H9 (cell line): ENCODE results near the gene SRL. TPM values are rescaled to one million over a fixed set of nuclear protein-coding genes. Genes with fewer than 3 reads are reported as not detected.

Experiments used
- DNase-seq: peaks from one replicate; pipeline ENCODE4 v3.0.0-alpha.2; 2017
- H2AFZ ChIP-seq: one replicate; pipeline ENCODE4 v1.6.1; 2013; ENCODE audit warnings: mild to moderate bottlenecking, low read length, control low read depth, moderate library complexity
- H2AK5ac ChIP-seq: 2 replicates; pipeline ENCODE4 v1.6.1; 2013; ENCODE audit warnings: low read length, control low read depth, mixed read lengths; ENCODE audit not compliant: insufficient read length
- H2BK120ac ChIP-seq: one replicate; pipeline ENCODE4 v1.6.1; 2013; ENCODE audit warnings: low read depth, mild to moderate bottlenecking, low read length, control low read depth, inconsistent platforms; ENCODE audit not compliant: poor library complexity, severe bottlenecking
- H2BK12ac ChIP-seq: 2 replicates; pipeline ENCODE4 v1.6.1; 2013; ENCODE audit warnings: low read length, control low read depth, mixed read lengths, low read depth; ENCODE audit not compliant: insufficient read length
- H2BK15ac ChIP-seq: 2 replicates; pipeline ENCODE4 v1.6.1; 2013; ENCODE audit warnings: low read depth, low read length, control low read depth
- H2BK20ac ChIP-seq: one replicate; pipeline ENCODE4 v1.6.1; 2013; ENCODE audit warnings: low read depth, mild to moderate bottlenecking, low read length, control low read depth, inconsistent platforms; ENCODE audit not compliant: poor library complexity, severe bottlenecking
- H2BK5ac ChIP-seq: 2 replicates; pipeline ENCODE4 v1.6.1; 2013; ENCODE audit warnings: low read length, control low read depth, mixed read lengths; ENCODE audit not compliant: insufficient read length
- H3K14ac ChIP-seq: 2 replicates; pipeline ENCODE4 v1.6.1; 2013; ENCODE audit warnings: low read length, control low read depth; ENCODE audit not compliant: insufficient read depth
- H3K18ac ChIP-seq: 2 replicates; pipeline ENCODE4 v1.6.1; 2013; ENCODE audit warnings: low read depth, mild to moderate bottlenecking, mixed read lengths, low read length, control low read depth; ENCODE audit not compliant: insufficient read length
- H3K23ac ChIP-seq: 2 replicates; pipeline ENCODE4 v1.6.1; 2013; ENCODE audit warnings: low read length, control low read depth, mixed read lengths, low read depth; ENCODE audit not compliant: insufficient read length
- H3K23me2 ChIP-seq: 2 replicates; pipeline ENCODE4 v1.6.1; 2013; ENCODE audit warnings: low read depth, mild to moderate bottlenecking, mixed read lengths, low read length, control low read depth; ENCODE audit not compliant: insufficient read length, poor library complexity, severe bottlenecking
- H3K27ac ChIP-seq: 2 replicates; pipeline ENCODE4 v1.5.1; 2013; ENCODE audit warnings: low read length, control low read depth, mixed read lengths, low read depth; ENCODE audit not compliant: insufficient read length
- H3K27me3 ChIP-seq: 2 replicates; pipeline ENCODE4 v1.6.1; 2013; ENCODE audit warnings: low read length, control low read depth, inconsistent platforms; ENCODE audit not compliant: insufficient read depth
- H3K4ac ChIP-seq: 2 replicates; pipeline ENCODE4 v1.6.1; 2013; ENCODE audit warnings: low read depth, mild to moderate bottlenecking, control low read depth, inconsistent platforms, low read length, moderate library complexity
- H3K4me1 ChIP-seq: 2 replicates; pipeline ENCODE4 v1.6.1; 2013; ENCODE audit warnings: low read length, control low read depth, inconsistent platforms; ENCODE audit not compliant: insufficient read depth
- H3K4me2 ChIP-seq: 2 replicates; pipeline ENCODE4 v1.6.1; 2013; ENCODE audit warnings: low read length, control low read depth, mixed read lengths; ENCODE audit not compliant: insufficient read length, insufficient read depth
- H3K56ac ChIP-seq: 2 replicates; pipeline ENCODE4 v1.6.1; 2013; ENCODE audit warnings: low read depth, mild to moderate bottlenecking, mixed read lengths, low read length, control low read depth; ENCODE audit not compliant: insufficient read length
- H3K79me1 ChIP-seq: 2 replicates; pipeline ENCODE4 v1.6.1; 2013; ENCODE audit warnings: low read depth, mild to moderate bottlenecking, moderate library complexity, low read length, control low read depth, inconsistent platforms; ENCODE audit not compliant: insufficient read depth, poor library complexity, severe bottlenecking
- H3K79me2 ChIP-seq: 2 replicates; pipeline ENCODE4 v1.6.1; 2013; ENCODE audit warnings: low read length, control low read depth, inconsistent platforms; ENCODE audit not compliant: insufficient read depth
- H3K9ac ChIP-seq: 2 replicates; pipeline ENCODE4 v1.6.1; 2013; ENCODE audit warnings: low read length, control low read depth, mixed read lengths; ENCODE audit not compliant: insufficient read length; ENCODE audit errors: extremely low read depth
- H3K9me3 ChIP-seq: one replicate; pipeline ENCODE4 v1.6.1; 2013; ENCODE audit warnings: low read depth, low read length, inconsistent platforms; ENCODE audit not compliant: control insufficient read depth
- H3T11ph ChIP-seq: one replicate; pipeline ENCODE4 v1.6.1; 2013; ENCODE audit warnings: mild to moderate bottlenecking, low read length, control low read depth, inconsistent platforms
- H4K20me1 ChIP-seq: one replicate; pipeline ENCODE4 v1.6.1; 2013; ENCODE audit not compliant: control insufficient read depth, insufficient read length, insufficient read depth
- H4K5ac ChIP-seq: 2 replicates; pipeline ENCODE4 v1.6.1; 2013; ENCODE audit warnings: low read depth, mild to moderate bottlenecking, mixed read lengths, low read length, control low read depth; ENCODE audit not compliant: insufficient read length
- H4K8ac ChIP-seq: replicated peaks from 2 replicates; pipeline ENCODE4 v1.6.1; 2013; ENCODE audit warnings: low read length, control low read depth, mixed read lengths, low read depth; ENCODE audit not compliant: insufficient read length
- H4K91ac ChIP-seq: 2 replicates; pipeline ENCODE4 v1.6.1; 2013; ENCODE audit warnings: low read depth, mild to moderate bottlenecking, moderate library complexity, mixed read lengths, low read length, control low read depth; ENCODE audit not compliant: insufficient read length
- H3K27ac Mint-ChIP-seq, 3 experiments: 2 replicates in 2 of 3; 3 replicates in 1 of 3; pipeline ENCODE4 v1.8.0; 2020 to 2021; ENCODE audit warnings: mixed read lengths in 3 of 3, mild to moderate bottlenecking in 1 of 3, moderate library complexity in 1 of 3
- H3K27me3 Mint-ChIP-seq: 2 replicates; pipeline ENCODE4 v1.8.0; 2021; ENCODE audit warnings: low read depth, mild to moderate bottlenecking, moderate library complexity, mixed read lengths
- H3K36me3 Mint-ChIP-seq, 3 experiments: 2 replicates in 2 of 3; 3 replicates in 1 of 3; pipeline ENCODE4 v1.8.0; 2020 to 2021; ENCODE audit warnings: low read depth in 3 of 3, mixed read lengths in 3 of 3; ENCODE audit not compliant: insufficient read depth in 1 of 3
- H3K4me1 Mint-ChIP-seq, 2 experiments: 2 replicates each; pipeline ENCODE4 v1.8.0; 2020; ENCODE audit warnings: mixed read lengths in 2 of 2
- H3K4me3 Mint-ChIP-seq, 2 experiments: 2 replicates in 1 of 2; 3 replicates in 1 of 2; pipeline ENCODE4 v1.8.0; 2020 to 2021; ENCODE audit warnings: mild to moderate bottlenecking in 2 of 2, mixed read lengths in 2 of 2, moderate library complexity in 1 of 2
- H3K9me3 Mint-ChIP-seq, 2 experiments: 2 replicates in 1 of 2; 3 replicates in 1 of 2; pipeline ENCODE4 v1.8.0; 2020; ENCODE audit warnings: mild to moderate bottlenecking in 2 of 2, mixed read lengths in 2 of 2, moderate library complexity in 1 of 2
- CTCF ChIP-seq: fragments of 200-600 bp; sonication (generic); conservative IDR thresholded peaks from 3 replicates; pipeline ENCODE4 v1.8.0; 2021; ENCODE audit warnings: antibody characterized with exemption, mild to moderate bottlenecking
- WGBS: extraction: QIAGEN DNeasy Blood & Tissue Kit; methylation state at CpG from one replicate; pipeline ENCODE4 v1.1.7; 2013; ENCODE audit warnings: missing lambda C conversion rate, low lambda C conversion rate, mixed read lengths; ENCODE audit not compliant: insufficient read length; ENCODE audit errors: extremely low coverage; 5-methylcytosine and 5-hydroxymethylcytosine counted together
- total RNA-seq: library from RNA; stranded (reverse); gene quantifications from 2 replicates; pipeline ENCODE4 v1.2.1, GENCODE V29; 2021

The SRL gene
- total RNA-seq, 1 experiment from 2014 or later: not detected

- Histone ChIP-seq H3K4me2 (no peak overlapping the region), H3K14ac (no peak overlapping the region), H3K4ac (no peak overlapping the region), H3K4me1 (no peaks in the 10 kb centered on the region), H3K27me3 (no peaks in the 10 kb centered on the region), H4K20me1 (no peaks in the 10 kb centered on the region), H3K18ac (no peak overlapping the region), H3K79me2 (no peaks in the 10 kb centered on the region), H3K23me2 (no peaks in the 10 kb centered on the region), H3K23ac (no peak overlapping the region), H2BK15ac (no peak overlapping the region), H3K27ac (no peak overlapping the region), H2BK20ac (no peak overlapping the region), H3K9me3 (no peaks in the 10 kb centered on the region), H2BK5ac (no peak overlapping the region), H3T11ph (no peak overlapping the region), H2BK12ac (no peak overlapping the region), H4K5ac (no peak overlapping the region), H2AK5ac (no peak overlapping the region), H4K8ac (no peak overlapping the region), H3K79me1 (no peaks in the 10 kb centered on the region), H3K9ac (no peak overlapping the region), H2AFZ (no peak overlapping the region), H2BK120ac (no peak overlapping the region), H4K91ac (no peak overlapping the region), H3K56ac (no peak overlapping the region)
- no peak for TF ChIP-seq CTCF
- DNase-seq: no peak
- Mint-ChIP-seq H3K9me3 (no peaks in the 10 kb centered on the region), H3K27me3 (peaks cover 4% of the 10 kb centered on the region), H3K27ac (no peak overlapping the region; a peak in 1 of 7 replicates), H3K36me3 (no peaks in the 10 kb centered on the region), H3K4me1 (peaks cover 0 to 3% of the 10 kb centered on the region in 2 experiments; a peak in 1 of 4 replicates), H3K4me3 (no peak overlapping the region)
- WGBS: no CpG with 5 or more reads among the region's 14 CpGs
Observed at GRCh38 chr16:4208341-4208751, 33.5 kb downstream of the SRL start.
